ENCODE data around the gene DMD.

GRCh38 chrX:31260351-31260750 is 1951.0 kb downstream of the DMD start:
- TF ChIP-seq TAF1 (IDR thresholded peaks at IDR 0.05; ENCODE audit: borderline replicate concordance, insufficient read depth, low read length) = no peak
- TF ChIP-seq SIN3A (IDR thresholded peaks at IDR 0.05; ENCODE audit: borderline replicate concordance, insufficient read depth, low read length) = no peak
- TF ChIP-seq POLR2AphosphoS5 (IDR thresholded peaks at IDR 0.05; ENCODE audit: low read depth, low read length) = no peak
